Left lobe of liver (tissue), 2 donors: ENCODE results near the gene PSMC1. TPM values are rescaled to one million over a fixed set of nuclear protein-coding genes. Genes with fewer than 3 reads are reported as not detected.

ENCODE experiments used
- ATAC-seq: fragments of 200-7000 bp; cut with Tn5 transposase; one replicate; pipeline ENCODE4 v1.9.1; 2020; ENCODE audit warnings: mild to moderate bottlenecking, moderate library complexity
- DNase-seq: peaks from one replicate; pipeline ENCODE4 v3.0.0-alpha.2; 2020; ENCODE audit warnings: low spot score
- total RNA-seq: library from RNA; stranded (reverse); gene quantifications from one replicate; pipeline ENCODE4 v1.2.1, GENCODE V29; 2021
- donor health status: DM: no; HTN: no; CAD: no; lungs with moderate emphysema.
- donor health status: DM: no; HTN: yes; CAD: no.

The PSMC1 gene
- total RNA-seq, 1 donor from 2014 or later = 39.9 TPM

- ATAC-seq = no peak
- DNase-seq = no peak
Observed at GRCh38 chr14:90301122-90301521, 44.8 kb downstream of the PSMC1 start.

GRCh38 chr14:90301668-90302090 lies 45.3 kb downstream of the PSMC1 start:
- peak; percentile 87 for ATAC-seq
- no peak for DNase-seq

- ATAC-seq (no peak), DNase-seq (no peak)
Observed at GRCh38 chr14:90302529-90303303, 46.4 kb downstream of the PSMC1 start.

- DNase-seq = no peak
- ATAC-seq = peak; percentile 64
Observed at GRCh38 chr14:90303473-90303872, 47.1 kb downstream of the PSMC1 start.

GRCh38 chr14:90304502-90304901 lies 48.1 kb downstream of the PSMC1 start:
- ATAC-seq (no peak), DNase-seq (no peak)

- DNase-seq = no peak
- no peak for ATAC-seq
Observed at GRCh38 chr14:90305176-90305601, 48.8 kb downstream of the PSMC1 start.

- DNase-seq (no peak), ATAC-seq (no peak)
Observed at GRCh38 chr14:90308561-90308960, 52.2 kb downstream of the PSMC1 start.

- DNase-seq (no peak), ATAC-seq (no peak)
Observed at GRCh38 chr14:90317286-90317685, 60.9 kb downstream of the PSMC1 start.

- DNase-seq = no peak
- peak; percentile 73 for ATAC-seq
Observed at GRCh38 chr14:90318016-90318415, 61.7 kb downstream of the PSMC1 start.

- DNase-seq (no peak), ATAC-seq (no peak)
Observed at GRCh38 chr14:90319173-90319572, 62.8 kb downstream of the PSMC1 start.

GRCh38 chr14:90319634-90320541 lies 63.5 kb downstream of the PSMC1 start:
- ATAC-seq = no peak
- DNase-seq = no peak

- DNase-seq (no peak), ATAC-seq (no peak)
Observed at GRCh38 chr14:90321891-90322290, 65.5 kb downstream of the PSMC1 start.

Other genes starting within 250 kb of the PSMC1 start
- 0.38 TPM for gene KCNK13, start 194.6 kb upstream of the PSMC1 start, total RNA-seq
- gene NRDE2, start 75.4 kb downstream of the PSMC1 start, total RNA-seq = 14.0 TPM
- gene CALM1, start 140.5 kb downstream of the PSMC1 start, total RNA-seq = 153 TPM